LNCAP (cell line): ENCODE data around the gene MED13.

ENCODE experiments used
- TF ChIP-seq, protein P1 (sequence below): fragments of 450-650 bp; IDR thresholded peaks from 2 replicates; pipeline ENCODE4 v1.5.1; 2017; ENCODE audit warnings: mild to moderate bottlenecking

Gene MED13

DNA sequence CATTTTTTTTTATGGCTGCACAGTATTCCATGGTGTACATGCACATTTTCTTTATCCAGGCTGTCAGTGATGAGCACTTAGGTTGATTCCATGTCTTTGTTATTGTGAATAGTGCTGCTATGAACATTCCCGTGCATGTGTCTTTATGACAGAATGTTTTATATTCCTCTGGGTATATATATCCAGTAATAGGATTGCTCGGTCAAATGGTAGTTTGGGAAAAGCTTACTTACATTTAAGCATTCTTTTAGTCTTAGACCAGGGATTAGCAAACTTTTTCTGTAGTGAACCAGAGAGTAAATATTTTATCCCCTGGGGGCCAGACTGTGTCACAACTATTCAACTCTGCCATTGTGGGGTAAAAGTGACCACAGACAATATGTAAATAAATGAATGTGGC, 40.2 kb downstream of the MED13 start:
- TF ChIP-seq, protein P1, sequence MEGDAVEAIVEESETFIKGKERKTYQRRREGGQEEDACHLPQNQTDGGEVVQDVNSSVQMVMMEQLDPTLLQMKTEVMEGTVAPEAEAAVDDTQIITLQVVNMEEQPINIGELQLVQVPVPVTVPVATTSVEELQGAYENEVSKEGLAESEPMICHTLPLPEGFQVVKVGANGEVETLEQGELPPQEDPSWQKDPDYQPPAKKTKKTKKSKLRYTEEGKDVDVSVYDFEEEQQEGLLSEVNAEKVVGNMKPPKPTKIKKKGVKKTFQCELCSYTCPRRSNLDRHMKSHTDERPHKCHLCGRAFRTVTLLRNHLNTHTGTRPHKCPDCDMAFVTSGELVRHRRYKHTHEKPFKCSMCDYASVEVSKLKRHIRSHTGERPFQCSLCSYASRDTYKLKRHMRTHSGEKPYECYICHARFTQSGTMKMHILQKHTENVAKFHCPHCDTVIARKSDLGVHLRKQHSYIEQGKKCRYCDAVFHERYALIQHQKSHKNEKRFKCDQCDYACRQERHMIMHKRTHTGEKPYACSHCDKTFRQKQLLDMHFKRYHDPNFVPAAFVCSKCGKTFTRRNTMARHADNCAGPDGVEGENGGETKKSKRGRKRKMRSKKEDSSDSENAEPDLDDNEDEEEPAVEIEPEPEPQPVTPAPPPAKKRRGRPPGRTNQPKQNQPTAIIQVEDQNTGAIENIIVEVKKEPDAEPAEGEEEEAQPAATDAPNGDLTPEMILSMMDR: no peak

DNA sequence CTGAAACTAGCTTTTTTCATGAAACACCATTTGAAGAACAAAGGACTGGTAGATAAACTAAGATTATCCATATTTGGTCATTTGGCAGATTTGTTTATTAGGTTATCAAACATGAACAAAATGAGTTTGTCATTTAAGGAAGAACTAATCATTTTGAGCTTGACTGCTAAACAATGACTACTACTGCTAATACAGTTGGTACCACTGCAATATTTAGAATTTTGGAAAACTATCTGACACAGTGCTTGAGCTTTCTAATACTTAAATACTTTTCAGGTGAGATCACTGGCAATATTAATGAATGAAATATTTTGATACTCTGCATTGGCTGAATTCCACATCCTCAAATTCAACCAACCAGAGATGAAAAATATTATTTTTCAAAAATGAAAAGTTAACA, 47.2 kb downstream of the MED13 start:
- TF ChIP-seq, protein P1: no peak

DNA sequence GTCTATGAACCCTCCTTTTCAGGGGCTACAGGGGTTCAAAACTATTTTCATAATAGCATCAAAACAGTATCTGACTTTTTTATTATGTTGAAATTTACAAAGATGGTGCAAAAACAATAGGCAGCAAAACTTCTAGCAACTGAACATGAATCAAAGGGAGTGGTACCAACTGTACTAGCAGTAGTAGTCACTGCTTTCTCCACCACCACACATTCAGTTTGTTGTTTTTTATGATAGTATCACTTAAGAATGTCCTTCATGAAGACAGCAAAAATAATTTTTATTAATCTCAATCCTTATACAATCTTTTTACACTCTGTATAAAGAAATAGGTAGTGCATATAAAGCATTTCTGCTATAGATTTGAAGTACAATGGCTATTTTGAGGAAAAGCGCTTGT, 47.6 kb downstream of the MED13 start:
- TF ChIP-seq, protein P1: no peak

DNA sequence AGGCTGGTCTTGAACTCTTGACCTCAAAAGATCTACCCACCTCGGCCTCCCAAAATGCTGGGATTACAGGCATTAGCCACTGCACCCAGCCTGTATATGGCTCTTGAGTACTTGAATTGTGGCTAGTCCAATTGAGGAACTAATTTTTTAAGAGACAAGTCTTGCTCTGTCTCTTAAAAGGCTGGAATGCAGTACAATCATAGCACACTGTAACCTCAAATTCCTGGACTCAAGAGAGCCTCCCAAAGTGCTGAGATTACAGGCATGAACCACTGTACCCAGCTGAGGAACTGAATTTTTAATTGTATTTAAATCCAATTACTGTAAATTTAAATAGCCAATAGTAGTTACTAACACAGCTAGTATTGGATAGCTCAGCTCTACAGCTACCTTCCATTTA, 50.6 kb downstream of the MED13 start:
- TF ChIP-seq, protein P1: no peak

DNA sequence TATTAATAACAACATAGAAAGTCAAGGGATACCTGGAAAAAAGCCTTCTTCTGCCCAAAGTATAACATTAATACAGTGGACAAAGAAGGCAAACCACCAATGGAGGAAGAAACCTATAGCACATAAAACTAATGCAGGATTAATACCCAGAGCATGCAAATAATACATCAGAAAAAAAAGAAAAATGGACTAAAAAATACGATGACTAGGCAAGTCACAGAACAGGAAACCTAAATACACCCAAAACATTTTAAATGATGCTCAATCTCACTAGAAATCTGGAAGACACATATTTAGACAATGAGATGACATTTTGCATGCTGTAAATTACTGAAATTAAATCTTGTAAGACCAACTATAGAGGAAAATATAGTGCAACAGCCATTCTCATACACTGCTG, 55.9 kb downstream of the MED13 start:
- TF ChIP-seq, protein P1: no peak

DNA sequence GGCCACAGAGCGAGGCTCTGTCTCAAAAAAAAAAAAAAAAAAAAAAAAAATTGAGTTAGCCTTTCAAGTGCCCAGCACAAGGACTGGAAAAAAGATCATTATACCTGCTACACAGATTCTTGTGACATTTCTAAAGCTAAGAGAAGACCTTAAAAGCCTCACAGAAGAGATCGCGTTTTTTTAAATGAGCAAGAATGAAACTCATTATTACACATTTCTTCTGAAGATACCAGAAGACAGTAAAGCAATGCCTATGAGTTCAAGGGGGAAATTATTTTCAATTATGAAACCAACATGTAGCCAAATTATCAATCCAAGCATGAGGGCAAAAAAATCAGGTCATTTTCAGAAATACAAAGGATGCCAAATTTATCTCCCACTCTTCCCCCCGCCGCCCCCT, 56.8 kb downstream of the MED13 start:
- TF ChIP-seq, protein P1: no peak

DNA sequence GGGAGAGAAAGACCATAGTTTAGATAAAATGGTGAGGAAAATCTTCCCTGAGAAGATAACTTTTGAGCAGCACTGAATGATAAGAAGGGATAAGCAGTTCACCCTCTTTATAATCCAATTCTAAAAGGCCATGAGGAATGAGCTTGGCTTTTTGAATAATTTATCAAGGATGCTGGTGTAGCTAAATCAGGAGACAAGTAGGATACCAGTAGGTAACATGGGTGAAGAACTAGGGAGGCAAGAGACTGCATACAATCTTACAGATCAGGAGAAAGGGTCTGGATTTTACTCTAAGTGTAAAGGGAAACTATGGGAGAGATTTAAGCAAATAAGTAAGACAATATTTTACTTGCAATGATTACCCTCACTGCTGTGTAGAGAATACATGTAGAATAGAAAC, 60.7 kb downstream of the MED13 start:
- TF ChIP-seq, protein P1: no peak

DNA sequence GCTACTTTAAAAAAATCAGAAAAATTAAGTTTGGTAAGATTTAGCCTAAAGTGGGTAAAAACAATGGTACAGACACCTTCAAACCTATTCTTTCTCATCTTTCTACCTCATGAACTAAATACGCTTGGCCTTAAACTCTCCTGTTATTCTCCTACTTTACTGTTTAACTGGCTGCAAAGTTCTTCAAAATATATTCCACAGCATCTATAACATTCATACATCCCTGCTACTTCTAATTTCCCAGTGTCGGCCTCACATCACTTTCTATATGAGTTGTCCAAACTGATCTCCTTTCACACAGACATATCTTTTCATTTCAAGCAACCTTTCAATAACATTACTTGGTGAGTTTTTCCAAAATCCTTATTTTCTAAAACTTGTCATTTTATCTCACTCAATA, 64.0 kb downstream of the MED13 start:
- TF ChIP-seq, protein P1: no peak
